SH-SY5Y (cell line): ENCODE data around the gene LRRC4C.

Source experiments
- GATA2 ChIP-seq: IDR thresholded peaks from 2 replicates; pipeline ENCODE4 v1.6.1; 2011; ENCODE audit warnings: mild to moderate bottlenecking, low read depth, low read length
- GATA3 ChIP-seq: IDR thresholded peaks from 2 replicates; pipeline ENCODE4 v1.6.1; 2011; ENCODE audit warnings: low read depth, mild to moderate bottlenecking, low read length, moderate library complexity

- TF ChIP-seq GATA3, result no peak
- TF ChIP-seq GATA2, result no peak
Observed at GRCh38 chr11:41065432-41065831, 394.0 kb downstream of the LRRC4C start.
